Glutamatergic neuron (in vitro differentiated cells): ENCODE measurements around the gene PRSS36. TPM values are rescaled to one million over a fixed set of nuclear protein-coding genes. Genes with fewer than 3 reads are reported as not detected.

Source experiments
- DNase-seq: peaks from one replicate; pipeline ENCODE4 v3.0.0; 2022
- H3K27ac Mint-ChIP-seq: one replicate; pipeline ENCODE4 v1.8.0; 2020; ENCODE audit warnings: mild to moderate bottlenecking, mixed read lengths, inconsistent platforms; ENCODE audit not compliant: unreplicated experiment
- H3K27me3 Mint-ChIP-seq: one replicate; pipeline ENCODE4 v1.8.0; 2020; ENCODE audit warnings: mild to moderate bottlenecking, moderate library complexity, mixed read lengths, inconsistent platforms; ENCODE audit not compliant: unreplicated experiment
- H3K36me3 Mint-ChIP-seq: one replicate; pipeline ENCODE4 v1.8.0; 2020; ENCODE audit warnings: mild to moderate bottlenecking, mixed read lengths, inconsistent platforms; ENCODE audit not compliant: unreplicated experiment
- H3K4me1 Mint-ChIP-seq: one replicate; pipeline ENCODE4 v1.8.0; 2020; ENCODE audit warnings: mild to moderate bottlenecking, low read depth, mixed read lengths, inconsistent platforms; ENCODE audit not compliant: unreplicated experiment
- H3K4me3 Mint-ChIP-seq: one replicate; pipeline ENCODE4 v1.8.0; 2020; ENCODE audit warnings: mild to moderate bottlenecking, mixed read lengths, inconsistent platforms; ENCODE audit not compliant: unreplicated experiment
- H3K9me3 Mint-ChIP-seq: one replicate; pipeline ENCODE4 v1.8.0; 2020; ENCODE audit warnings: mild to moderate bottlenecking, moderate library complexity, mixed read lengths, inconsistent platforms; ENCODE audit not compliant: unreplicated experiment
- CTCF ChIP-seq: fragments of 200-600 bp; sonication (generic); IDR thresholded peaks from one replicate; pipeline ENCODE4 v1.5.0; 2021; ENCODE audit not compliant: partially characterized antibody, unreplicated experiment
- total RNA-seq: library from RNA; stranded (reverse); fragmentation: NEBNext Ultra II Directional; extraction: Animal tissue kit (Norgen Biotek cat#: 25700); gene quantifications from one replicate; pipeline ENCODE4 v1.2.1, GENCODE V29; 2021; ENCODE audit not compliant: unreplicated experiment

The PRSS36 gene
- total RNA-seq, 1 donor from 2014 or later = 0.61 TPM

GRCh38 chr16:31194898-31195297 is 45.0 kb upstream of the PRSS36 start:
- peaks cover 8% of the 10 kb centered on the region for H3K9me3 Mint-ChIP-seq
- DNase-seq = no peak
- peaks cover 14% of the 10 kb centered on the region for H3K36me3 Mint-ChIP-seq
- H3K4me1 Mint-ChIP-seq = peaks cover 3% of the 10 kb centered on the region
- no peak overlapping the region for H3K27ac Mint-ChIP-seq
- H3K4me3 Mint-ChIP-seq = no peak overlapping the region
- TF ChIP-seq CTCF = no peak
- H3K27me3 Mint-ChIP-seq = peaks cover 7% of the 10 kb centered on the region

GRCh38 chr16:31193874-31194273 is 44.0 kb upstream of the PRSS36 start:
- no peak for DNase-seq
- H3K36me3 Mint-ChIP-seq = peaks cover 6% of the 10 kb centered on the region
- peaks cover 5% of the 10 kb centered on the region for H3K9me3 Mint-ChIP-seq
- H3K4me3 Mint-ChIP-seq = no peak overlapping the region
- no peaks in the 10 kb centered on the region for H3K4me1 Mint-ChIP-seq
- H3K27ac Mint-ChIP-seq = no peak overlapping the region
- no peak for TF ChIP-seq CTCF
- peaks cover 4% of the 10 kb centered on the region for H3K27me3 Mint-ChIP-seq

- no peak for DNase-seq
- Mint-ChIP-seq H3K4me1 (no peaks in the 10 kb centered on the region), H3K9me3 (peaks cover 2% of the 10 kb centered on the region), H3K36me3 (peaks cover 6% of the 10 kb centered on the region), H3K4me3 (no peak overlapping the region), H3K27ac (no peak overlapping the region), H3K27me3 (peaks cover 4% of the 10 kb centered on the region)
- TF ChIP-seq CTCF = no peak
Measured at GRCh38 chr16:31192856-31193642, 43.2 kb upstream of the PRSS36 start.

GRCh38 chr16:31191697-31192428 is 42.0 kb upstream of the PRSS36 start:
- Mint-ChIP-seq H3K4me1 (no peaks in the 10 kb centered on the region), H3K9me3 (peaks cover 2% of the 10 kb centered on the region), H3K36me3 (peaks cover 6% of the 10 kb centered on the region), H3K4me3 (no peak overlapping the region), H3K27me3 (peaks cover 4% of the 10 kb centered on the region), H3K27ac (no peak overlapping the region)
- no peak for TF ChIP-seq CTCF
- no peak for DNase-seq
